Bronchial epithelial cell (primary cell): ENCODE results near the gene CLASP2. TPM values are rescaled to one million over a fixed set of nuclear protein-coding genes. Genes with fewer than 3 reads are reported as not detected.
"Not testable (repeated sequence)": the region's sequence is repeated elsewhere in the genome, so short reads cannot be mapped to it uniquely, and the experiment has no call there.

Source experiments
- DNase-seq: peaks from one replicate; pipeline ENCODE4 v3.0.0-alpha.2; 2010; ENCODE audit warnings: low read depth
- FAIRE-seq: peaks from 2 replicates; lab custom pipeline; 2011; peaks lifted over from hg19 to GRCh38; lab: Jason Lieb, UNC
- H3K27me3 ChIP-seq: 2 replicates; pipeline ENCODE4 v1.5.1; 2011; ENCODE audit warnings: low read length; ENCODE audit not compliant: control insufficient read depth, insufficient read depth
- H3K36me3 ChIP-seq: 2 replicates; pipeline ENCODE4 v1.5.1; 2011; ENCODE audit warnings: low read length; ENCODE audit not compliant: control insufficient read depth, insufficient read depth
- H3K4me3 ChIP-seq: 2 replicates; pipeline ENCODE4 v1.5.1; 2011; ENCODE audit warnings: mild to moderate bottlenecking, low read depth, low read length, control low read depth
- CTCF ChIP-seq: IDR thresholded peaks from 2 replicates; pipeline ENCODE4 v1.5.1; 2011; ENCODE audit warnings: mild to moderate bottlenecking, moderate library complexity, low read length, control low read depth, inconsistent platforms; ENCODE audit not compliant: insufficient read depth, severe bottlenecking
- total RNA-seq: library from RNA; depleted of rRNA; stranded (reverse); fragments of >200 nt; gene quantifications from 2 replicates; pipeline ENCODE4 v1.2.1, GENCODE V29; 2014

Gene CLASP2
- total RNA-seq, result 43.4 and 59.5 TPM in 2 replicates

DNA sequence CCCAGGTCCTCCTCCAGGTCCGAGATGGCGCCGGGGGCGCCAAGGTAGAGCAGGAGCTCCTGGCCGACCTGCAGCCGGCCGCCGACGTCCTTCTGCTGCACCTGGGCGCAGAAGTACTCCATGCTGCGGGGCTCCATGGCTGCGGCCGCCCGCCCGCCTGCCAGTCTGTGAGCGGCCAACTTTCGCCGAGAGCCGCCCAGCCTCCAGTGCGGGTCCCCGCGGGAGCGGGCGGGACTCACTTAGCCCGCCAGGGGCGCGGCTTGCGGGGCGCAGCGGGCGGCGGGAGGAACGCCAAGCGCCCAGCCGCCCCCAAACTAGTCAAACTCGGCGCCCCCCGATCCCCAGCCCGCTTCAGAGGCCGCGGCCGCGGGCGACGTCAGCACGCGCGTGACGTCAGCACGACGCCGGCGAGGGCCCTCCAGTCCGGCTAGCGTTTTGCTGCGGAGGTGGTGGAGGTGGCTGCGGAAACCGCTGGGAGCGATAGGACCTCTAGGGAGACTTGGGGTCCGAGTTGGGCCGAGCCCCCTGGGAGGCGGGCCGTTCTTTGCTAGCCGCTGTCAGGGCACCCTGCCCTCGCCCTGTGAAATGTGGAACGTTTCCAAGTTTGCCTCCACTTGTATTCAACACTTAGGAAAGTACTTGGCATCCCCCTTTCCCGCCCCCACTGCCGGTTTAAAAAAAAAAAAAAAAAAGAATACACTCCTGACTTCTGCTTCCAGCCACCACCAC, at the start of gene CLASP2:
TSS of gene CLASP2 (minus strand) at position 389 of the 729 bp plus-strand sequence. CDS start at position 137, 252 bp downstream.
- no peak for FAIRE-seq
- TF ChIP-seq CTCF, result no peak
- peak; percentile 68 for DNase-seq

DNA sequence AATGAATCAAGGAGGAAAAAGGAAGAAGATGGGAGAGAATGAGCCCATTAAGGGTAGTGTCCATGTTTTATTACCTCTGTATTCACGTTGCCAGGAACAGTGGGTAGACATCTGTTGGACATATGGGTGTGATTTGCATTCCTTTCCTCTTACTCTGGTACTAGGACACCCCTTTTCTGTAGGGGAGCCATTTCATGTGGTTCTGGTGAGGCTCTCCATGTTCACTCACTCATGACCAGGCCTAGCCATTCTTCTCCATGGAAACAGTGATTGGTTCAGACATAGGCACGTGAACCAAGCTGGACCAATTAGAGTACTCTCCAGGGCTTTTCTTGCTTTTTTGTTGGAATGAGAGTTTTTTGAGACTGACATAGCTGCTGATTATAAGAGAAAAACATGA, 40.8 kb upstream of the CLASP2 start:
- Histone ChIP-seq H3K4me3 (no peak overlapping the region), H3K36me3 (no peaks in the 10 kb centered on the region), H3K27me3 (no peaks in the 10 kb centered on the region)
- no peak for TF ChIP-seq CTCF
- DNase-seq (peak; percentile 30), FAIRE-seq (no peak)

More for the DNA sequence above, at the start of gene CLASP2:
- H3K36me3 ChIP-seq, result no peaks in the 10 kb centered on the region
- peak within 1 kb of the TSS; percentile 90 for H3K4me3 ChIP-seq
- no peaks in the 10 kb centered on the region for H3K27me3 ChIP-seq

DNA sequence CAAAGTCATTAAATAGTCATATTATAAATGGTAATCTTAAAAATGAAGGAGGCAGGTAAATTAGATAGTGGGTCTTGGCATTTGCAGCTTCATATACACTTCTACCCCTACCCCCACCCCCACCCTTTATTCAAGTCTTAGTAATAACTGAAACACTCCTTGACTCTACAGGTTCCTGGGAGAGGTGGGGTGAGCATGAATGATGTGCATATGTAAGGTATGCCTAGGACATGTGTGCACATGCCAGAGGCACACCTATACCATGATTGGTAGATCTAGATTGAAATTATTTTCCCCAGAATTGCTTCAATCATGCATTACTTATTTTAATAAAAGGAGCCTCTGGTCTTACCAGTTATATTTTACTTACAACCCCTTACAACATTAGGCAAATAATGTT, 40.2 kb upstream of the CLASP2 start:
- DNase-seq, result peak; percentile 85
- Histone ChIP-seq H3K36me3 (no peaks in the 10 kb centered on the region), H3K4me3 (no peak overlapping the region), H3K27me3 (no peaks in the 10 kb centered on the region)
- no peak for TF ChIP-seq CTCF
- FAIRE-seq, result no peak

DNA sequence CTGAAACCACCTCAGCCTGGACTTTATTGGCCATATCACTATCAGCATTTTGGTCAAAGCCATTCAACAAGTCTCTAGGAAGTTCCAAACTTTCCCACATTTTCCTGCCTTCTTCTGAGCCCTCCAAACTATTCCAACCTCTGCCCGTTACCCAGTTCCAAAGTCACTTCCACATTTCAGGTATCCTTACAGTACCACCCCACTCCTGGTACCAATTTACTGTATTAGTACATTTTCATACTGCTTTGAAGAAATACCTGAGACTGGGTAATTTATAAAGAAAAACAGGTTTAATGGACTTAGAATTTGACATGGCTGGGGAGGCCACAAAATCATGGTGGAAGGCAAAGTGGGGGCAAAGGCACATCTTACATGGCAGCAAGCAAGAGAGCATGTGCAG, 36.3 kb upstream of the CLASP2 start:
- H3K4me3 ChIP-seq, H3K36me3 ChIP-seq, DNase-seq, H3K27me3 ChIP-seq, FAIRE-seq: not testable (repeated sequence)

DNA sequence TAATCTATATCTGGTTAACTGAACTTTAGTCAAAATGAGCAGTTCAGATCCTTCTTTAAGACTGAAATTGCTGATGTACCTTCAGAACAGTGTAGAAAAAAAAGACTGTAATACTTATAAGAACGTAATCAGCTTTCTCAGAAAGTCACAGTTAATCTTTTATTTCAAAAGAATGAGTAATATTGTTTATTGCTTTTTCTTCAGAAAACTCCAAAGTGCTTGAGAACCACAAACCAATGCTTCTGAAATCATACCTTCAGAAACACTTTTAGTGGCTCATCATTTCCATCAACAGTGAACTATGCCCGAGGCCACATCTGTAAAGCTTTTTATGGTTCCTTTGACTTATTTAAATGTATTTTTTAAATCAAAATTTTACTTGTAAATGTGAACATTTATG, 33.3 kb upstream of the CLASP2 start:
- Histone ChIP-seq H3K36me3 (no peaks in the 10 kb centered on the region), H3K27me3 (no peaks in the 10 kb centered on the region), H3K4me3 (no peak overlapping the region)
- no peak for TF ChIP-seq CTCF
- DNase-seq, result no peak
- FAIRE-seq, result no peak

DNA sequence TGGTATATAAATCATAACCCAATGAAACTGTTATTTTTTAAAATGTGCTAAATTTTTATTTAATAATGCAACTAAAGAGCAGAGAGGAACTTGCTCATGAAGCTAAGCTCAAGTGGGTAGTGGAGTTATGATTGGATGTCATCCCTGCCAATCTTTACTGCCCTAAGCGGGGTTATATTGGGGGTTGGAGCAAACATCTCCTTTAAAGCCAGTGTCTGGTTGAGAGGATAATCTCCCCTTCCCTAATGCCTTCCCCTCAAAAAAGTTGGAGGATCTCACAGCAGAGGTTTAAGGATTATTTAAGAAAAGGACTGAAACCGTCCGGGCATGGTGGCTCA, 32.1 kb upstream of the CLASP2 start:
- H3K27me3 ChIP-seq, result no peaks in the 10 kb centered on the region
- no peak overlapping the region for H3K4me3 ChIP-seq
- DNase-seq, result no peak
- H3K36me3 ChIP-seq, result no peaks in the 10 kb centered on the region
- no peak for FAIRE-seq
- TF ChIP-seq CTCF, result no peak
